ENCODE data around the gene HAPLN2.

- TF ChIP-seq POLR2AphosphoS5 (IDR thresholded peaks at IDR 0.05; ENCODE audit: borderline replicate concordance, low read depth, low read length) (no peak), EZH2 (IDR thresholded peaks at IDR 0.05) (no peak), FOXP2 (optimal IDR thresholded peaks at IDR 0.05; ENCODE audit: control extremely low read depth, extremely low read length, insufficient read depth) (no peak)
Measured at GRCh38 chr1:156640842-156641706, 21.9 kb downstream of the HAPLN2 start.

Data from SK-N-MC (cell line).